OCI-LY7 (cell line): ENCODE measurements around the gene CD6. TPM values are rescaled to one million over a fixed set of nuclear protein-coding genes. Genes with fewer than 3 reads are reported as not detected.

ENCODE experiments used
- BruUV-seq: library from RNA; stranded (reverse); fragments of 400-500 nt; replicated peaks from 2 replicates; lab custom pipeline; 2021; lab: Mats Ljungman, UMichigan
- CTCF ChIA-PET: fragments of 300-600 bp; sonication (Branson Sonifier 250); formaldehyde crosslinking; loops from one replicate; lab custom pipeline; 2022; ENCODE audit warnings: antibody characterized with exemption; ENCODE audit not compliant: unreplicated experiment; lab: Charles Lee
- POLR2A ChIA-PET: fragments of 300-600 bp; sonication (Branson Sonifier 250); formaldehyde crosslinking; loops from one replicate; lab custom pipeline; 2022; ENCODE audit warnings: antibody characterized with exemption; lab: Charles Lee
- DNase-seq: peaks from one replicate; pipeline ENCODE4 v3.0.0-alpha.2; 2015; ENCODE audit warnings: low spot score
- H2AFZ ChIP-seq: fragments of 200-600 bp; sonication (generic), shearing (Covaris generic); 2 replicates; pipeline ENCODE4 v1.6.1; 2014; ENCODE audit warnings: mild to moderate bottlenecking, antibody characterized with exemption, low read length, moderate library complexity
- H3K27ac ChIP-seq: fragments of 200-600 bp; sonication (generic); 2 replicates; pipeline ENCODE4 v1.5.1; 2014; ENCODE audit warnings: mixed run types, low read depth, mild to moderate bottlenecking, moderate library complexity, low read length, inconsistent platforms; ENCODE audit not compliant: poor library complexity, severe bottlenecking
- H3K36me3 ChIP-seq: fragments of 200-600 bp; sonication (generic); 2 replicates; pipeline ENCODE4 v1.6.1; 2014; ENCODE audit warnings: mild to moderate bottlenecking, antibody characterized with exemption, low read length, moderate library complexity, mixed read lengths; ENCODE audit not compliant: insufficient read depth
- H3K4me1 ChIP-seq: fragments of 200-600 bp; sonication (generic); 2 replicates; pipeline ENCODE4 v1.5.1; 2014; ENCODE audit warnings: mild to moderate bottlenecking, low read length; ENCODE audit not compliant: insufficient read depth, poor library complexity, severe bottlenecking
- H3K4me2 ChIP-seq: fragments of 200-600 bp; sonication (generic); 2 replicates; pipeline ENCODE4 v1.6.1; 2014; ENCODE audit warnings: mild to moderate bottlenecking, low read length
- H3K4me3 ChIP-seq: fragments of 200-600 bp; sonication (generic); 2 replicates; pipeline ENCODE4 v1.5.1; 2014; ENCODE audit warnings: mild to moderate bottlenecking, low read depth, low read length; ENCODE audit not compliant: poor library complexity, severe bottlenecking
- H3K79me2 ChIP-seq: fragments of 200-600 bp; sonication (generic); 2 replicates; pipeline ENCODE4 v1.6.1; 2016; ENCODE audit warnings: low read depth, mild to moderate bottlenecking, low read length, moderate library complexity, mixed read lengths; ENCODE audit not compliant: insufficient read depth
- H3K9me2 ChIP-seq: fragments of 200-600 bp; sonication (generic); 2 replicates; pipeline ENCODE4 v1.6.1; 2016; ENCODE audit warnings: mild to moderate bottlenecking, low read length, mixed read lengths; ENCODE audit not compliant: insufficient read depth
- H3K9me3 ChIP-seq: fragments of 200-600 bp; sonication (generic); 2 replicates; pipeline ENCODE4 v1.6.1; 2014; ENCODE audit warnings: mild to moderate bottlenecking, mixed run types, low read length, mixed read lengths
- H4K20me1 ChIP-seq: fragments of 200-600 bp; sonication (generic); 2 replicates; pipeline ENCODE4 v1.6.1; 2014; ENCODE audit warnings: mild to moderate bottlenecking, antibody characterized with exemption, low read length, moderate library complexity, mixed read lengths; ENCODE audit not compliant: insufficient read depth
- CTCF ChIP-seq: fragments of 200-600 bp; sonication (generic); conservative IDR thresholded peaks from 2 replicates; pipeline ENCODE4 v1.5.1; 2014; ENCODE audit warnings: mild to moderate bottlenecking, antibody characterized with exemption, low read length, moderate library complexity, mixed read lengths
- EZH2phosphoT487 ChIP-seq: fragments of 200-600 bp; sonication (generic); IDR thresholded peaks from 2 replicates; pipeline ENCODE4 v1.6.1; 2018; ENCODE audit warnings: low read depth, borderline replicate concordance, mild to moderate bottlenecking, mixed run types, antibody characterized with exemption, low read length, moderate library complexity, mixed read lengths
- intact Hi-C: fragments of 100-400 bp; cut with micrococcal nuclease; formaldehyde crosslinking; loops from one replicate; pipeline ENCODE4 v1.10.0; 2022; ENCODE audit not compliant: unreplicated experiment
- total RNA-seq, 2 experiments: library from RNA; depleted of rRNA in 1 of 2; stranded (reverse); fragments of >200 nt in 1 of 2; shearing (Covaris generic) in 1 of 2; gene quantifications; 2 replicates each; pipeline ENCODE4 v1.2.3, GENCODE V29; 2014 to 2022

The CD6 gene
- total RNA-seq, 2 experiments from 2014 or later, result not detected

DNA sequence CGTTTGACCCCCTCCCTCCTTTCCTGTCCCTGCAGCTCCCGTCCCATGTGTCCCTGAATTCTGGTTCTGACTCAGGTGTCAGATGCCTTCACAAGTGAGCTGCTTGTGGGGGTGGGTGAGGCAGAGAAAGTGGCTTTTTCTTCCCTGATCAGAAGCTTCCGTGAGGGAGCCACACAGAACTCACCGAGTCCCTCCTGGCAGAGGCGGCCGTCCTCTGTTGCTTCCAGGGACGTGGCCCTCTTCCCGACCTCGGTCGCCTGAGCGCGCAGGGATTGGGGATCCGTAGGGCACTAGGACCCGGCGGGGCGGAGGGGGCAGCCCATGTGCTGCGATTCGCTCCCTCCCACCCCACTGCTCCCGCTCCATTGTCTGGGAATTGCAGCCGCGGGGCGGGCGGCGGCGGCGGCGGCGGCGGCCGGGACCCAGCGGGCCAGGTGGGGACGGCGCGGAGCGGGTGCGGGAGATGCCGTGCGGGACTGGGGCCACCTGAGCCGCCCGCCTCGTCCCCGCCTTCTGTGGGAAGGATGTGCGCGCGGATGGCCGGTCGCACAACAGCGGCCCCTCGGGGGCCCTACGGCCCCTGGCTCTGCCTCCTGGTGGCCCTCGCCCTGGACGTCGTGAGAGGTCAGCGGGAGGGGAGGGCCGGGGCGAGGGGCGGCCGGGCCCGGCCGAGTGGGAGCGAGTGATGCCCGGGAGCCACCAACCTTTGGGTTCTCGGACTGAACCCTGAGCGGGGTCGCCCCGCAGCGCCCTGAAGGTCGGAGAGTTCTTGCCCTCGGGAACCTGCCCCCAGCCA, 47.2 kb upstream of the CD6 start, which contains the start of gene TMEM132A:
Gene TMEM132A, plus strand, starts transcription at position 351 of the 796 bp plus-strand sequence. Its CDS starts 174 bp downstream, at position 525.
- H3K9me2 ChIP-seq, result no peaks in the 10 kb centered on the region
- H3K9me3 ChIP-seq, result no peaks in the 10 kb centered on the region
- peaks cover 44% of the 10 kb centered on the region for H3K36me3 ChIP-seq
- no peak within 1 kb of the TSS for H3K27ac ChIP-seq
- H2AFZ ChIP-seq, result peak within 1 kb of the TSS; percentile 53; the same call in 1 of the 2 replicates
- BruUV-seq, result no TSS peak
- peak within 1 kb of the TSS; percentile 56 for H3K4me2 ChIP-seq
- DNase-seq, result peak; percentile 35
- POLR2A ChIA-PET, result interaction anchor here (0.6 to 1.8 kb wide), 3 partner anchors 9 to 262 kb away, joined by 3 to 8 read pairs (median 3); no protein-coding TSS in a partner anchor
- CTCF ChIA-PET, result interaction anchor here (0.6 kb wide), 1 partner anchor 25 kb away, joined by 5 read pairs; no protein-coding TSS in a partner anchor
- H3K4me3 ChIP-seq, result peak within 1 kb of the TSS; percentile 70
- H3K79me2 ChIP-seq, result peaks cover 5% of the 10 kb centered on the region; the same call in 1 of the 2 replicates
- intact Hi-C loops, result no loop called here
- H3K4me1 ChIP-seq, result peaks cover 31% of the 10 kb centered on the region
- TF ChIP-seq CTCF, result no peak
- TF ChIP-seq EZH2phosphoT487, result no peak
- no peaks in the 10 kb centered on the region for H4K20me1 ChIP-seq

DNA sequence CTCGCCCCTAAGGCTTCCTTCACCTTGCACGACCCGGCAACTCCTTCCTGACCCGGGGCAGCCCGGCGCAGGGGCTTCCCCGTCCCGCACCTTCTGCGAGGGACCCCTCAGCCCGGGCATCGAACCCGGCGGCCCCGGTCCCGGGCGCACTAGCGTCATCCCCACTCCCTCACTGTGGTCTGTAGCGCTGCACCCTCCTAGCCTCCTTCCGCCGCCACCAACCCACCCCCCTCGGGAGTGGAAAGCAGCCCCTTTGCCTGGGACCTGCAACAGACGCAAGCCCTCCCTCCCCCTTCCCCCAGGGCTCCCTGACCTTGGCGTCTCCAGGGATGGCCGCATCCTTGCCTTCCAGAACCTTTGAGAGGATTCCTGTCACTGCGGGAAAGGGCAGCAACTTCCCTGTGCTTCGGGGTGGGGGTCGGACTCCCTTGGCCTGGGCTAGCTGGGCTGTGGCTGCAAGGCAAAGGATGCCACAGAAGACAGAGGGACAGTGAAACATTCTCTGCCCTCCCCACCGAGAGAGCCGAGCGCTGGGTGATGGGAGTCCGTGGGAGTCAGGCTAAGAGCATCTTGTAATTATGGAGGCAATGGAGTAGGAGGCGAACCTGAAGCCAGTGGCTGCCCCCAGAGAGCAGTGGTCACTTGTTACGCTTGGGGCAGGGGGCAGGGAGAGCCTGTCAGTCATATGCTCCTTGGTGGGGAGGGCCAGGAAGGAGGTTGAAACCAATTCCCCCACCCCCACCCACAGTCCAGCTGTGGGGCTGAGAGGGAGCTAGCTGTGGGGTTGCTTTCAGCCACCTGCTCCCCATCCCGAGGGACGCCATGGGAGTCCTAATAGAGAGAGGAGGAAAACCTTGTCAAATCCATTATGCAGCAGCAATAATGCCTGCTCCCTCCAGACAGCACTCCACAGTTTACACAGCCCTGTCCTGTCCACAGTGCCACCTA, 46.3 kb upstream of the CD6 start:
- no peaks in the 10 kb centered on the region for H3K9me3 ChIP-seq
- H3K4me1 ChIP-seq, result peaks cover 28% of the 10 kb centered on the region
- no peaks in the 10 kb centered on the region for H4K20me1 ChIP-seq
- no peaks in the 10 kb centered on the region for H3K79me2 ChIP-seq
- peak overlapping the region; percentile 56 for H3K4me2 ChIP-seq
- TF ChIP-seq EZH2phosphoT487 (no peak), CTCF (no peak)
- peak overlapping the region; percentile 70 for H3K4me3 ChIP-seq
- H3K36me3 ChIP-seq, result peaks cover 36% of the 10 kb centered on the region
- H3K9me2 ChIP-seq, result no peaks in the 10 kb centered on the region
- no TSS peak for BruUV-seq
- H2AFZ ChIP-seq, result no peak overlapping the region
- POLR2A ChIA-PET, result interaction anchor here (0.5 kb wide), 1 partner anchor 37 kb away, joined by 3 read pairs; no protein-coding TSS in a partner anchor
- no peak for DNase-seq
- intact Hi-C loops, result loop anchor here (1.0 kb wide), 1 partner anchor 10 kb away; no protein-coding TSS in a partner anchor
- no peak overlapping the region for H3K27ac ChIP-seq
- CTCF ChIA-PET, result no interaction called here
